ENCODE data around the gene CMIP.

The CMIP gene

GRCh38 chr16:81637336-81638235, 193.0 kb downstream of the CMIP start:
- no peak overlapping the region for H3K4me3 ChIP-seq (ENCODE audit: low read depth, low read length)
- no peak overlapping the region for H3K27ac ChIP-seq
- in situ Hi-C loops (cut with HindIII; ENCODE audit: low pct_ligation_motif_present, low sequenced_read_pairs) = no loop called here
- no peaks in the 10 kb centered on the region for H3K36me3 ChIP-seq (replicated peaks)
- no peaks in the 10 kb centered on the region for H3K27me3 ChIP-seq (replicated peaks)
- TF ChIP-seq CTCF (IDR thresholded peaks at IDR 0.05; ENCODE audit: low read depth, low read length, missing control alignments) = no peak
- DNase-seq = no peak

GRCh38 chr16:81638286-81638945, 193.8 kb downstream of the CMIP start:
- Histone ChIP-seq H3K36me3 (replicated peaks) (no peaks in the 10 kb centered on the region), H3K4me3 (ENCODE audit: low read depth, low read length) (no peak overlapping the region), H3K27me3 (replicated peaks) (no peaks in the 10 kb centered on the region), H3K27ac (no peak overlapping the region)
- no peak for TF ChIP-seq CTCF (IDR thresholded peaks at IDR 0.05; ENCODE audit: low read depth, low read length, missing control alignments)
- in situ Hi-C loops (cut with HindIII; ENCODE audit: low pct_ligation_motif_present, low sequenced_read_pairs) = no loop called here
- DNase-seq = no peak

- TF ChIP-seq CTCF (IDR thresholded peaks at IDR 0.05; ENCODE audit: low read depth, low read length, missing control alignments) = no peak
- Histone ChIP-seq H3K36me3 (replicated peaks) (no peaks in the 10 kb centered on the region), H3K4me3 (ENCODE audit: low read depth, low read length) (no peak overlapping the region), H3K27ac (no peak overlapping the region), H3K27me3 (replicated peaks) (no peaks in the 10 kb centered on the region)
- in situ Hi-C loops (cut with HindIII; ENCODE audit: low pct_ligation_motif_present, low sequenced_read_pairs) = no loop called here
- no peak for DNase-seq
Observed at GRCh38 chr16:81639348-81639747, 194.7 kb downstream of the CMIP start.

DNA sequence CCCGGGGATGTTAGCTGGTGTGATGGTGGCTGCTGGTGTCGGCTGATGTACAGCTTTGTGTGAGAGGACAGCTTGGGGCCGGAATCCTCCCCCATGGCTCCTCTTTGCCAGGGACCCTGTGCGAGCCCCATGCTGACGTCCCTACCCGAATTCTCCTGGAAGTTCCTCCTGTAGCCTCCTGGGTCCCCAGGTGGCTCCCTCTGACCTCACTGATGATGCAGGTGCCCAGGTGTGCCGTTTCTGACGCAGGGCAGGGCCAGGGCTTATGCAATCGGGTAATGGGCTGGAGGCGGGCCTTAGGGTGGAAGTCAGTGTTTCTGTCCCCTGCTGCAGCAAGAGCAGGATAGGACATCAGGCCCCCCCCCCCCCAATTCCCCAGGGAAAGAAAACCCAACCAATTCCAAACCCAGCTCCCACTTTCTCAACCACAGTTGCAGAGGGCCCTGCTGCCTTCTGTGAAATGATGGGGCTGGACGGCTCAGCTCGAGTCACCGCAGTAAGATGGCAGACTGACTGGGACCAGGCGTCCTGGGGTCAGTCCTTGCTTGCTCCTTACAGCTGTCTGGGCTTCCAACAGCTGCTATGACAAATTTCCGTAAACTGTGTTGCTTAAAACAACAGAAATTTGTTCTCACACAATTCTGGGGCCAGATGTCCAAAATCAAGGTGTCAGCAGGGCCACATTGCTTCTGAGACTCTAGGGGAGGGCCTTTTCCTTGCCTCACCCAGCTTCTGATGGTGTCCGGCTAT, 195.5 kb downstream of the CMIP start:
- H3K36me3 ChIP-seq (replicated peaks) = no peaks in the 10 kb centered on the region
- no peak overlapping the region for H3K27ac ChIP-seq
- DNase-seq = no peak
- H3K27me3 ChIP-seq (replicated peaks) = no peaks in the 10 kb centered on the region
- no peak for TF ChIP-seq CTCF (IDR thresholded peaks at IDR 0.05; ENCODE audit: low read depth, low read length, missing control alignments)
- H3K4me3 ChIP-seq (ENCODE audit: low read depth, low read length) = no peak overlapping the region
- in situ Hi-C loops (cut with HindIII; ENCODE audit: low pct_ligation_motif_present, low sequenced_read_pairs) = no loop called here

DNA sequence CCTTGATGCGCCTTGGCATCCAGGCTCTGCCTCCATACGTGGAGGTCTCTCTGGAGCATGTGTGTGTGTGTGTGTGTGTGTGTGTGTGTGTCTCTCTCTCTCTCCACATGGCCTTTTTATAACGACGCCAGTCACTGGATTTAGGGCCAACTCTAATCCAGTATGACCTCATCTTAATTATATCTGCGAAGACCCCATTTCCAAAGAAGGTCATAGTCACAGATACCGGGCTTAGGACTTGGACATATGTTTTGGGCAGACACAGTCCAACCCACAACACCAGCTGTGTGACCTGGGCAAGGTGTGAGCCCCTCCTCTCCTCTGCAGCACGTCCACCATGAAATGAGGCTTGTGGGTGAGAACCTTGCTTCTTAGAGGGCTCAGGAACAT, 196.1 kb downstream of the CMIP start:
- TF ChIP-seq CTCF (IDR thresholded peaks at IDR 0.05; ENCODE audit: low read depth, low read length, missing control alignments) = no peak
- Histone ChIP-seq H3K27ac (no peak overlapping the region), H3K4me3 (ENCODE audit: low read depth, low read length) (no peak overlapping the region), H3K27me3 (replicated peaks) (no peaks in the 10 kb centered on the region), H3K36me3 (replicated peaks) (no peaks in the 10 kb centered on the region)
- in situ Hi-C loops (cut with HindIII; ENCODE audit: low pct_ligation_motif_present, low sequenced_read_pairs) = no loop called here
- no peak for DNase-seq
